Mucosa of descending colon (tissue), 3 donors: ENCODE measurements around the gene ZNF793. TPM values are rescaled to one million over a fixed set of nuclear protein-coding genes. Genes with fewer than 3 reads are reported as not detected.

Experiments
- ATAC-seq: fragments of 200-7000 bp; cut with Tn5 transposase; one replicate; pipeline ENCODE4 v1.9.1; 2020; ENCODE audit warnings: mild to moderate bottlenecking, moderate library complexity
- DNase-seq, 3 donors: peaks; one replicate each; pipeline ENCODE4 v3.0.0-alpha.2; 2020
- H3K36me3 ChIP-seq: fragments of 200-600 bp; one replicate; pipeline ENCODE4 v1.8.0; 2021; ENCODE audit warnings: low read depth, mild to moderate bottlenecking
- H3K4me1 ChIP-seq: fragments of 200-600 bp; one replicate; pipeline ENCODE4 v1.8.0; 2021; ENCODE audit warnings: low read depth, mild to moderate bottlenecking
- H3K4me3 ChIP-seq: fragments of 200-600 bp; one replicate; pipeline ENCODE4 v1.8.0; 2021; ENCODE audit warnings: mild to moderate bottlenecking
- H3K9me3 ChIP-seq: fragments of 200-600 bp; one replicate; pipeline ENCODE4 v1.8.0; 2021; ENCODE audit warnings: mild to moderate bottlenecking
- intact Hi-C, 2 donors: fragments of 100-400 bp; cut with DNase I in 1 of 2; cut with micrococcal nuclease in 1 of 2; formaldehyde crosslinking; loops; one replicate each; pipeline versions ENCODE4 v1.11.0 to v1.11.1; 2022; cut with DNase I, micrococcal nuclease
- total RNA-seq, 3 donors: library from RNA; stranded (reverse); fragmentation: NEBNext Ultra II Directional in 2 of 3; extraction: Animal tissue kit (Norgen Biotek cat#: 25700) in 2 of 3; gene quantifications; one replicate each; pipeline versions ENCODE4 v1.2.1 to v1.2.4, GENCODE V29; 2021 to 2023
- TF ChIP-seq, protein P1 (sequence below): fragments of 200-600 bp; IDR thresholded peaks from one replicate; pipeline ENCODE4 v1.8.0; 2022; ENCODE audit warnings: antibody characterized with exemption, mild to moderate bottlenecking
- donor health status: DM: no; HTN: no; CAD: no; lungs with moderate emphysema.
- donor health status: DM: no; HTN: no; CAD: no.
- donor health status: DM: no; HTN: yes; CAD: no.

Gene ZNF793
- total RNA-seq, 3 donors from 2014 or later, result 3.8 to 6.6 (median 6.0) TPM

DNA sequence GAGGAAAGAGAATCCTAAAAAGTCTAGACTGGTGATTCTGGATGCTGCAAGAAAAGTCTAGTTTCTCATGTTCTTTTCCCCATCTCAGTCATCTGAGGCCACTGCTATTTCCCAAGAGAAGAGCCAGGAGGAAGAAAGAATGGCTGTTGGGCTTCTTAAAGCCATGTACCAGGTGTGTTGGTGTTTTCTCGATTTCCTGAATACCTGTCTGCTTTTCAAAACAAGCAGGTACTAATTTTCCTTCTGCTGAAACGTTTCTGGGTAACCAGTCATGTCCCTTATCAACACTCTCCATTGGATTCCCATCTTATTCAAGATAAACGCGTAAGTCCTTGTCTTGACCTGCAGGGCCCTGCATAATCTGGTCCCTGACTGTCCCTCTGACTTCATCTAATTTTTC lies 36.5 kb upstream of the ZNF793 start:
- Histone ChIP-seq H3K36me3 (no peaks in the 10 kb centered on the region), H3K9me3 (peaks cover 29% of the 10 kb centered on the region), H3K4me3 (no peak overlapping the region), H3K4me1 (peaks cover 18% of the 10 kb centered on the region)
- TF ChIP-seq, protein P1, sequence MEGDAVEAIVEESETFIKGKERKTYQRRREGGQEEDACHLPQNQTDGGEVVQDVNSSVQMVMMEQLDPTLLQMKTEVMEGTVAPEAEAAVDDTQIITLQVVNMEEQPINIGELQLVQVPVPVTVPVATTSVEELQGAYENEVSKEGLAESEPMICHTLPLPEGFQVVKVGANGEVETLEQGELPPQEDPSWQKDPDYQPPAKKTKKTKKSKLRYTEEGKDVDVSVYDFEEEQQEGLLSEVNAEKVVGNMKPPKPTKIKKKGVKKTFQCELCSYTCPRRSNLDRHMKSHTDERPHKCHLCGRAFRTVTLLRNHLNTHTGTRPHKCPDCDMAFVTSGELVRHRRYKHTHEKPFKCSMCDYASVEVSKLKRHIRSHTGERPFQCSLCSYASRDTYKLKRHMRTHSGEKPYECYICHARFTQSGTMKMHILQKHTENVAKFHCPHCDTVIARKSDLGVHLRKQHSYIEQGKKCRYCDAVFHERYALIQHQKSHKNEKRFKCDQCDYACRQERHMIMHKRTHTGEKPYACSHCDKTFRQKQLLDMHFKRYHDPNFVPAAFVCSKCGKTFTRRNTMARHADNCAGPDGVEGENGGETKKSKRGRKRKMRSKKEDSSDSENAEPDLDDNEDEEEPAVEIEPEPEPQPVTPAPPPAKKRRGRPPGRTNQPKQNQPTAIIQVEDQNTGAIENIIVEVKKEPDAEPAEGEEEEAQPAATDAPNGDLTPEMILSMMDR, result no peak
- no peak for ATAC-seq
- no peak for DNase-seq
- intact Hi-C loops, result no loop called here

DNA sequence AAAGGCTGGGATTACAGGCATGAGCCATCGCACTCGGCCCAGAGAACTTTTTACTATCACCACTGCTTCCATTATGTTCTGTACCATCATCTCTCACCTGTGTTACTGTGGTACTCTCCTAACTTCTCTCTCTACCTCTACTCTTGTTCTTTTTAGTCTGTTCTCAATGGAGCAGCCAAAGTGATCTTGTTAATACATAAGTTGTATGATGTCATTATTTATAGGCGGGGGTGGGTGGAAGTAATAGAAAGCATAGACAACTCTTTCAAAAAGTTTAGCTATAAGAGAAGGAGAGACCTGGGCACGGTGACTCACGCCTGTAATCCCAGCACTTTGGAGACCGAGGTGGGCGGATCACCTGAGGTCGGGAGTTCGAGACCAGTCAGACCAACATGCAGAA lies 34.6 kb upstream of the ZNF793 start:
- Histone ChIP-seq H3K36me3 (peaks cover 11% of the 10 kb centered on the region), H3K9me3 (peaks cover 48% of the 10 kb centered on the region), H3K4me3 (no peak overlapping the region), H3K4me1 (peaks cover 9% of the 10 kb centered on the region)
- ATAC-seq (no peak), DNase-seq (no peak)
- TF ChIP-seq, protein P1, result no peak
- intact Hi-C loops, result no loop called here

DNA sequence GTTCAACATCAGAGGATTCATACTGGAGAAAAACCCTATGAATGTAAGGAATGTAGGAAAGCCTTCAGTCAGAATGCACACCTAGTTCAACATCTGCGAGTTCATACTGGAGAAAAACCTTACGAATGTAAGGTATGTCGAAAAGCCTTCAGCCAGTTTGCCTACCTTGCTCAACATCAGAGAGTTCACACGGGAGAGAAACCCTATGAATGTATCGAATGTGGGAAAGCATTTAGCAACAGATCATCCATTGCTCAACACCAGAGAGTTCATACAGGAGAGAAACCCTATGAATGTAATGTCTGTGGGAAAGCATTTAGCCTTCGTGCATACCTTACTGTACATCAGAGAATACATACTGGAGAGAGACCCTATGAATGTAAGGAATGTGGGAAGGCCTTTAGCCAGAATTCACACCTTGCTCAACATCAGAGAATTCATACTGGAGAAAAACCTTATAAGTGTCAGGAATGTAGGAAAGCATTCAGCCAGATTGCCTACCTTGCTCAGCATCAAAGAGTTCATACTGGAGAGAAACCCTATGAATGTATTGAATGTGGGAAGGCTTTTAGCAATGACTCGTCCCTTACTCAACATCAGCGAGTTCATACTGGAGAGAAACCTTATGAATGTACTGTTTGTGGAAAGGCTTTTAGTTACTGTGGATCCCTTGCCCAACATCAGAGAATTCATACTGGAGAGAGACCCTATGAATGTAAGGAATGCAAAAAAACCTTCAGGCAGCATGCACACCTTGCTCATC lies 22.2 kb upstream of the ZNF793 start:
- ATAC-seq, result no peak
- peaks cover 6% of the 10 kb centered on the region for H3K36me3 ChIP-seq
- TF ChIP-seq, protein P1, result no peak
- DNase-seq, result no peak
- intact Hi-C loops, result no loop called here
- H3K4me3 ChIP-seq, result no peak overlapping the region
- no peaks in the 10 kb centered on the region for H3K4me1 ChIP-seq
- H3K9me3 ChIP-seq, result peaks cover 100% of the 10 kb centered on the region

DNA sequence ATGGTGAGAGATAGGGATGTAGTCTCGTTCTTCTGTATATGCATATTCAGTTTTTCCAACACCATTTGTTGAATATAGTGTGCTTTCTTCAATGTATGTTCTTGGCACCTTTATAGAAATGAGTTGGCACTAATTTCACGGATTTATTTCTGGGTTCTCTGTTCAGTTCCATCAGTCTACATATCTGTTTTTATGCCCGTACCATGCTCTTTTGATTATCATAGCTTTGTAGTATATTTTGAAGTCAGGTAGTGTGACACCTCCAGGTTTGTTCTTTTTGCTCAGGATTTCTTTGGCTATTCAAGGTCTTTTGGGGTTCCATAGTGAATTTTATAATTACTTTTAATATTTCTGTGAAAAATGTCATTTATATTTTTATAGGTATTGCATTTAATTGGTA lies 14.5 kb upstream of the ZNF793 start:
- no peak for ATAC-seq
- intact Hi-C loops, result no loop called here
- Histone ChIP-seq H3K9me3 (peaks cover 96% of the 10 kb centered on the region), H3K4me1 (no peaks in the 10 kb centered on the region), H3K4me3 (no peak overlapping the region), H3K36me3 (no peaks in the 10 kb centered on the region)
- DNase-seq, result no peak
- TF ChIP-seq, protein P1, result no peak

DNA sequence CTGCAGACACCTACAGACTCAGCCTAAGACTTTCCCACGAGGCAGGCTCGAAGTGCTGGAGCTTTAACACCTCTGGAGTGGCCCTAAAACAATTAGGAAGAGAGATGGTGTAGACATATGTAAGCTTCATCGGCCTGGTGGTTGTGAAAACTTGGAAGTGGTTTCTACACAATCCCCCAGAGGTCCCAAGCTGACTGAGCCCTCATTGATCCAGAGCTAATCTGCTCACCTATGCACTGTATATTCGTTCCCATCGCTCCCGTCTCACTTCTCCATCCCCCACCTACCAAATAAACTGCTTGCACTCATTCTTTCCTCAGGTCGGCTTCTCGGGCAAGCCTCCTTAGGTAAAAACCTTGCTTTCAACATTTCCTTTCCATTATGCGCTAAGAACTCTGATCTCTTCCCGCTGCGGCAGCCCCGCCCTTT lies 767 bp upstream of the ZNF793 start:
- peak overlapping the region; percentile 47 for H3K4me3 ChIP-seq
- ATAC-seq (peak; percentile 10), DNase-seq (peak in 1 of 3 donors; percentile 25)
- H3K36me3 ChIP-seq, result no peaks in the 10 kb centered on the region
- intact Hi-C loops, result no loop called here
- H3K4me1 ChIP-seq, result peaks cover 4% of the 10 kb centered on the region
- TF ChIP-seq, protein P1, result no peak
- peaks cover 26% of the 10 kb centered on the region for H3K9me3 ChIP-seq
